ENCODE measurements around the gene DCTN5. TPM values are rescaled to one million over a fixed set of nuclear protein-coding genes. Genes with fewer than 3 reads are reported as not detected.

DCTN5 gene
- total and polyA plus RNA-seq, 2 of the 13 experiments (the other 11 are each of a cell fraction or from before 2014, with no cell fraction given): 105 to 207 TPM

- TF ChIP-seq KMT2B (CRISPR knock-in tag; IDR thresholded peaks at IDR 0.05): no peak
- no peak for TF ChIP-seq RBAK (CRISPR knock-in tag; IDR thresholded peaks at IDR 0.05)
- no peak; the same call in 1 of the 2 replicates for TF ChIP-seq ZNF792 (CRISPR knock-in tag; IDR thresholded peaks at IDR 0.05)
- 0 out of 2 replicates have a peak, but pooled peaks have one; percentile 6 for TF ChIP-seq EEA1 (CRISPR knock-in tag; IDR thresholded peaks at IDR 0.05; ENCODE audit: borderline replicate concordance)
- TF ChIP-seq RORA (CRISPR knock-in tag; IDR thresholded peaks at IDR 0.05): no peak
- no peak for TF ChIP-seq ZBTB8A (CRISPR knock-in tag; IDR thresholded peaks at IDR 0.05; ENCODE audit: borderline replicate concordance, low read depth)
- no peak for TF ChIP-seq ZNF124 (CRISPR knock-in tag; IDR thresholded peaks at IDR 0.05)
- TF ChIP-seq ZNF746 (CRISPR knock-in tag; IDR thresholded peaks at IDR 0.05): 0 out of 2 replicates have a peak, but pooled peaks have one; percentile 5
- TF ChIP-seq KMT2A (CRISPR knock-in tag; IDR thresholded peaks at IDR 0.05): 0 out of 2 replicates have a peak, but pooled peaks have one; percentile 25
- TF ChIP-seq TERF1 (CRISPR knock-in tag; IDR thresholded peaks at IDR 0.05): 0 out of 2 replicates have a peak, but pooled peaks have one; percentile 3
- TF ChIP-seq U2AF1 (optimal IDR thresholded peaks at IDR 0.05; ENCODE audit: low read depth, low read length): no peak
- TF ChIP-seq SAFB2 (CRISPR knock-in tag; IDR thresholded peaks at IDR 0.05; ENCODE audit: borderline replicate concordance, low read depth): peak; percentile 81; the same call in 1 of the 2 replicates
- no peak for TF ChIP-seq NKX3-1 (CRISPR knock-in tag; IDR thresholded peaks at IDR 0.05)
- TF ChIP-seq ZNF230 (CRISPR knock-in tag; IDR thresholded peaks at IDR 0.05): no peak
- TF ChIP-seq PATZ1 (CRISPR knock-in tag; IDR thresholded peaks at IDR 0.05): no peak
- TF ChIP-seq TEAD3 (CRISPR knock-in tag; optimal IDR thresholded peaks at IDR 0.05; ENCODE audit: borderline replicate concordance): no peak
- no peak for TF ChIP-seq JUN (CRISPR knock-in tag; IDR thresholded peaks at IDR 0.05)
- 0 out of 2 replicates have a peak, but pooled peaks have one; percentile 6 for TF ChIP-seq ETV5 (CRISPR knock-in tag; IDR thresholded peaks at IDR 0.05; ENCODE audit: borderline replicate concordance)
- no peak for TF ChIP-seq IKZF1 (IDR thresholded peaks at IDR 0.05)
- TF ChIP-seq AKAP8 (CRISPR knock-in tag; IDR thresholded peaks at IDR 0.05): 0 out of 2 replicates have a peak, but pooled peaks have one; percentile 44
- TF ChIP-seq YY1 (IDR thresholded peaks at IDR 0.05; ENCODE audit: insufficient read depth, insufficient replicate concordance, low read depth, low read length): peak; percentile 58
- TF ChIP-seq GTF3A (CRISPR knock-in tag; conservative IDR thresholded peaks at IDR 0.05): no peak
- TF ChIP-seq ZNF414 (CRISPR knock-in tag; IDR thresholded peaks at IDR 0.05): peak; percentile 62; the same call in 1 of the 2 replicates
Measured at GRCh38 chr16:23679274-23679985, 38.2 kb downstream of the DCTN5 start (continued).
